Suprapubic skin (tissue), 4 donors: ENCODE results near the gene WDR37. TPM values are rescaled to one million over a fixed set of nuclear protein-coding genes. Genes with fewer than 3 reads are reported as not detected.

Source experiments
- DNase-seq, 2 donors: peaks; one replicate each; pipeline ENCODE4 v3.0.0-alpha.2; 2019; ENCODE audit warnings: low spot score in 2 of 2
- H3K27ac ChIP-seq: fragments of 200-600 bp; sonication (generic); one replicate; pipeline ENCODE4 v1.5.1; 2019
- H3K27me3 ChIP-seq: fragments of 200-600 bp; sonication (generic); one replicate; pipeline ENCODE4 v1.5.1; 2019
- H3K36me3 ChIP-seq: fragments of 200-600 bp; sonication (generic); one replicate; pipeline ENCODE4 v1.5.1; 2019
- H3K4me1 ChIP-seq: fragments of 200-600 bp; sonication (generic); one replicate; pipeline ENCODE4 v1.5.1; 2019
- H3K4me3 ChIP-seq: fragments of 200-600 bp; sonication (generic); one replicate; pipeline ENCODE4 v1.5.1; 2019; ENCODE audit warnings: mild to moderate bottlenecking
- H3K9me3 ChIP-seq: fragments of 200-600 bp; sonication (generic); one replicate; pipeline ENCODE4 v1.5.1; 2019
- CTCF ChIP-seq, 2 donors: fragments of 200-600 bp in 1 of 2; fragments of 450-650 bp in 1 of 2; sonication (generic) in 1 of 2; IDR thresholded peaks; one replicate each; pipeline ENCODE4 v1.5.1; 2016 to 2019; ENCODE audit warnings: antibody characterized with exemption in 2 of 2, mild to moderate bottlenecking in 1 of 2, moderate library complexity in 1 of 2
- EP300 ChIP-seq: sonication (generic); formaldehyde crosslinking; IDR thresholded peaks from one replicate; pipeline ENCODE4 v1.6.1; 2017; ENCODE audit warnings: antibody characterized with exemption
- POLR2A ChIP-seq, 2 donors: fragments of 450-650 bp; IDR thresholded peaks; one replicate each; pipeline ENCODE4 v1.6.1; 2017; ENCODE audit warnings: antibody characterized with exemption in 2 of 2, mild to moderate bottlenecking in 2 of 2, moderate library complexity in 2 of 2
- POLR2AphosphoS5 ChIP-seq, 3 donors: sonication (generic); formaldehyde crosslinking; IDR thresholded peaks; one replicate each; pipeline ENCODE4 v1.6.1; 2017; ENCODE audit warnings: antibody characterized with exemption in 3 of 3
- WGBS: methylation state at CpG from one replicate; pipeline ENCODE4 v1.1.5; 2018; 5-methylcytosine and 5-hydroxymethylcytosine counted together
- total RNA-seq, 4 donors: library from RNA; depleted of rRNA; stranded (reverse); fragments of >200 nt; gene quantifications; one replicate each; pipeline ENCODE4 v1.1.0, GENCODE V29; 2016

Gene WDR37
- total RNA-seq, 4 donors from 2014 or later, result 13.1 to 32.7 (median 18.4) TPM

GRCh38 chr10:1070919-1071318 is 14.7 kb downstream of the WDR37 start:
- Histone ChIP-seq H3K4me3 (no peak overlapping the region), H3K27ac (no peak overlapping the region), H3K9me3 (no peaks in the 10 kb centered on the region), H3K27me3 (no peaks in the 10 kb centered on the region), H3K36me3 (peaks cover 26% of the 10 kb centered on the region), H3K4me1 (no peaks in the 10 kb centered on the region)
- TF ChIP-seq POLR2AphosphoS5 (IDR thresholded peaks at IDR 0.05) (no peak), EP300 (no peak), POLR2A (IDR thresholded peaks at IDR 0.05) (no peak), CTCF (IDR thresholded peaks at IDR 0.05) (no peak)
- 74% methylated on average over 7 of the region's 7 CpGs for WGBS
- no peak for DNase-seq

- WGBS, result 89% methylated on average over 17 of the region's 24 CpGs
Measured at GRCh38 chr10:1074052-1074747, 18.0 kb downstream of the WDR37 start.

GRCh38 chr10:1074748-1075308 is 18.6 kb downstream of the WDR37 start:
- no peak for DNase-seq
- Histone ChIP-seq H3K27ac (no peak overlapping the region), H3K4me1 (no peaks in the 10 kb centered on the region), H3K36me3 (peaks cover 58% of the 10 kb centered on the region), H3K9me3 (no peaks in the 10 kb centered on the region), H3K4me3 (no peak overlapping the region), H3K27me3 (no peaks in the 10 kb centered on the region)
- WGBS, result 91% methylated on average over 18 of the region's 18 CpGs
- TF ChIP-seq POLR2AphosphoS5 (IDR thresholded peaks at IDR 0.05) (no peak), POLR2A (IDR thresholded peaks at IDR 0.05) (no peak), EP300 (no peak), CTCF (IDR thresholded peaks at IDR 0.05) (no peak)

More at GRCh38 chr10:1074052-1074747, 18.0 kb downstream of the WDR37 start:
- TF ChIP-seq EP300, result no peak
- no peak for TF ChIP-seq POLR2A (IDR thresholded peaks at IDR 0.05)
- no peak for TF ChIP-seq CTCF (IDR thresholded peaks at IDR 0.05)
- TF ChIP-seq POLR2AphosphoS5 (IDR thresholded peaks at IDR 0.05), result no peak
- H3K4me1 ChIP-seq, result no peaks in the 10 kb centered on the region
- H3K4me3 ChIP-seq, result no peak overlapping the region
- peaks cover 52% of the 10 kb centered on the region for H3K36me3 ChIP-seq
- H3K27ac ChIP-seq, result no peak overlapping the region
- H3K27me3 ChIP-seq, result no peaks in the 10 kb centered on the region
- no peak for DNase-seq
- no peaks in the 10 kb centered on the region for H3K9me3 ChIP-seq

- Histone ChIP-seq H3K4me1 (no peaks in the 10 kb centered on the region), H3K36me3 (peaks cover 78% of the 10 kb centered on the region), H3K27ac (no peak overlapping the region), H3K27me3 (no peaks in the 10 kb centered on the region), H3K9me3 (no peaks in the 10 kb centered on the region), H3K4me3 (no peak overlapping the region)
- no peak for DNase-seq
- TF ChIP-seq EP300, result no peak
- TF ChIP-seq POLR2A (IDR thresholded peaks at IDR 0.05), result no peak
- no peak for TF ChIP-seq POLR2AphosphoS5 (IDR thresholded peaks at IDR 0.05)
Measured at GRCh38 chr10:1078668-1079067, 22.5 kb downstream of the WDR37 start.

GRCh38 chr10:1083581-1083980 is 27.4 kb downstream of the WDR37 start:
- WGBS, result 96% methylated on average over 17 of the region's 17 CpGs
- H3K27me3 ChIP-seq, result no peaks in the 10 kb centered on the region
- H3K9me3 ChIP-seq, result no peaks in the 10 kb centered on the region
- TF ChIP-seq POLR2AphosphoS5 (IDR thresholded peaks at IDR 0.05) (no peak), POLR2A (IDR thresholded peaks at IDR 0.05) (no peak), EP300 (no peak), CTCF (IDR thresholded peaks at IDR 0.05) (no peak)
- H3K27ac ChIP-seq, result no peak overlapping the region
- H3K4me3 ChIP-seq, result no peak overlapping the region
- no peak for DNase-seq
- H3K36me3 ChIP-seq, result peaks cover 98% of the 10 kb centered on the region
- no peaks in the 10 kb centered on the region for H3K4me1 ChIP-seq
